ENCODE measurements around the gene YIF1A.

DNA sequence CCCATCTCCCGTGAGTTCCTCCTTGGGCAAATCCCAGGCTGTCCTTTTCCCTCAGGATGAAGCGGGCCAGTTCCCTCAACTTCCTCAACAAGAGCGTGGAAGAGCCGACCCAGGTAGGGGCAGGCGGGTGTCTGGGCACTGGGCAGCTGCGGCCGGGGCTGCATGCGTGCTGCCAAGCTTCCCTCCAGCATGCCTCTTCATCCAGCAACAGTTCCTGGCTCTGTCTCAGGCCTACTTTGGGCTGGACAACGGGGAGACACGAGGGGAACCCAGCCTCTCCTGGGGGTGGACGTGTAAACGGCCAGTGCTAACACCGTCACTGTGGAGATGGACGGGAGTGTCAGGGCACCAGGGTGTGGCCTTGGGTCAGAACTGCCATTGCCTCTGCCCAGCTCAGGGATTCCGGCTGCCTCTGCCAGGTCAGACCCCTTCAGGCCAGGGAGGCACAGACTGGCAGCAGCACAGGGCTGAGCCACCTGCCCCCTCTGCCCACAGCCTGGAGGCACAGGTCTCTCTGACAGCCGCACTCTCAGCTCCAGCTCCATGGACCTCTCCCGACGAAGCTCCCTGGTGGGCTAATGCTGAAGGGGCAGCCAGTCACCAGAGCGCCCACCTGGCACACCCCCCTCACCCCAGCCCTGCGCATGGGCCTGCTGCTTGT lies 22.4 kb downstream of the YIF1A start:
- TF ChIP-seq, protein P1, sequence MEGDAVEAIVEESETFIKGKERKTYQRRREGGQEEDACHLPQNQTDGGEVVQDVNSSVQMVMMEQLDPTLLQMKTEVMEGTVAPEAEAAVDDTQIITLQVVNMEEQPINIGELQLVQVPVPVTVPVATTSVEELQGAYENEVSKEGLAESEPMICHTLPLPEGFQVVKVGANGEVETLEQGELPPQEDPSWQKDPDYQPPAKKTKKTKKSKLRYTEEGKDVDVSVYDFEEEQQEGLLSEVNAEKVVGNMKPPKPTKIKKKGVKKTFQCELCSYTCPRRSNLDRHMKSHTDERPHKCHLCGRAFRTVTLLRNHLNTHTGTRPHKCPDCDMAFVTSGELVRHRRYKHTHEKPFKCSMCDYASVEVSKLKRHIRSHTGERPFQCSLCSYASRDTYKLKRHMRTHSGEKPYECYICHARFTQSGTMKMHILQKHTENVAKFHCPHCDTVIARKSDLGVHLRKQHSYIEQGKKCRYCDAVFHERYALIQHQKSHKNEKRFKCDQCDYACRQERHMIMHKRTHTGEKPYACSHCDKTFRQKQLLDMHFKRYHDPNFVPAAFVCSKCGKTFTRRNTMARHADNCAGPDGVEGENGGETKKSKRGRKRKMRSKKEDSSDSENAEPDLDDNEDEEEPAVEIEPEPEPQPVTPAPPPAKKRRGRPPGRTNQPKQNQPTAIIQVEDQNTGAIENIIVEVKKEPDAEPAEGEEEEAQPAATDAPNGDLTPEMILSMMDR (IDR thresholded peaks at IDR 0.05 in 8 of 11, conservative IDR thresholded peaks at IDR 0.05 in 3 of 11) = no peak
- no peak for TF ChIP-seq POLR2A (IDR thresholded peaks at IDR 0.05)
- TF ChIP-seq POLR2AphosphoS5 (IDR thresholded peaks at IDR 0.05) = no peak
